C4-2B (cell line): ENCODE measurements around the gene HELZ.

Experiments
- CTCF ChIP-seq: fragments of 450-650 bp; conservative IDR thresholded peaks from 2 replicates; pipeline ENCODE4 v1.5.1; 2017; ENCODE audit warnings: mild to moderate bottlenecking
- ZFX ChIP-seq: fragments of 450-650 bp; IDR thresholded peaks from 2 replicates; pipeline ENCODE4 v1.6.1; 2017

GRCh38 chr17:67162771-67163170 is 82.2 kb downstream of the HELZ start:
- no peak for TF ChIP-seq CTCF
- TF ChIP-seq ZFX: no peak
